Activated CD4-positive, alpha-beta T cell treated with anti-CD3 and anti-CD28 coated beads for 24 hours (primary cell): ENCODE data around the gene NBL1.

Source experiments
- DNase-seq, 2 donors: peaks; one replicate each; pipeline ENCODE4 v3.0.0-alpha.2; 2020; ENCODE audit warnings: low read depth in 2 of 2

NBL1 gene

DNA sequence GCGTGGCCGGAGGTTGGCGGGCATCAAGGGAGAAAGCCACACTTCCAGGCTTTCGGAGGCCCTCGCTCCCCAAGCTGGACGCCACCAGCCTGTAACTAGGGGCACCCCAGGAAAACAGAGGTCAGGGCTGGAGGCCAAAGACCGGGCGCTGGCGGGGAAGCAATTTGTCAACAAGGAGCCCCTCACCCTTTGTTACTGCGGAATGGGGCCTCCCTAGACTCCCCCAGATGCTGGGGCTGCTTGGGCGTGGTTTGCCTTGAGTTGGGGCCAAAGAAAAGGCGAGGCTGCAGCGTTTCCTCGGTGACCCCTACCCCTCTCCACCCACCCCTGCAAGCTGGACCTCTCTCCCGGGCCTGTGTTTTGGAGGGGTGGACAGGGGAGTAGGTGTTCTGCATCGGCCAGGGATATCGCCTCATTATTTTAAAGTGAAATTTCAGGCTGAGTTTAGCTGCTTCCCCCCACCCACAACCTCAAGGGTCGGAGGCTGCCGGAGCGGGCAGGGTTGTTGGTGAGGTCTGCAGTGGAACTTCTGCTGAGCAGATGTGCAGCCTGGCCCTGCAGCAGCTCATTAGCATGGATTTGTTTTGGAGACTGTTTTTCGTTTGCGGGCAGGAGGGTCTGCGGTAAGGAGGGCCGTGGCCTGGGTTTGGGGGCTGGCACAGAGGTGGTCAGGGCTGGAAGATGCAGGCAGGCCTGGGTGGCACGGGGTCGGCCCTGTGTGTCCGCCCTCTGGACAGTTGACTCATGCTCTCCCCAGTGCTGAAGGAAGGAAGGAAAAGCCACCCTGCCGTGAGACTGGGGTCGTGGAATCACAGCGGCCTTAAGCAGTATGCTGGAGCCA lies 1.5 kb downstream of the NBL1 start:
- no peak for DNase-seq

DNA sequence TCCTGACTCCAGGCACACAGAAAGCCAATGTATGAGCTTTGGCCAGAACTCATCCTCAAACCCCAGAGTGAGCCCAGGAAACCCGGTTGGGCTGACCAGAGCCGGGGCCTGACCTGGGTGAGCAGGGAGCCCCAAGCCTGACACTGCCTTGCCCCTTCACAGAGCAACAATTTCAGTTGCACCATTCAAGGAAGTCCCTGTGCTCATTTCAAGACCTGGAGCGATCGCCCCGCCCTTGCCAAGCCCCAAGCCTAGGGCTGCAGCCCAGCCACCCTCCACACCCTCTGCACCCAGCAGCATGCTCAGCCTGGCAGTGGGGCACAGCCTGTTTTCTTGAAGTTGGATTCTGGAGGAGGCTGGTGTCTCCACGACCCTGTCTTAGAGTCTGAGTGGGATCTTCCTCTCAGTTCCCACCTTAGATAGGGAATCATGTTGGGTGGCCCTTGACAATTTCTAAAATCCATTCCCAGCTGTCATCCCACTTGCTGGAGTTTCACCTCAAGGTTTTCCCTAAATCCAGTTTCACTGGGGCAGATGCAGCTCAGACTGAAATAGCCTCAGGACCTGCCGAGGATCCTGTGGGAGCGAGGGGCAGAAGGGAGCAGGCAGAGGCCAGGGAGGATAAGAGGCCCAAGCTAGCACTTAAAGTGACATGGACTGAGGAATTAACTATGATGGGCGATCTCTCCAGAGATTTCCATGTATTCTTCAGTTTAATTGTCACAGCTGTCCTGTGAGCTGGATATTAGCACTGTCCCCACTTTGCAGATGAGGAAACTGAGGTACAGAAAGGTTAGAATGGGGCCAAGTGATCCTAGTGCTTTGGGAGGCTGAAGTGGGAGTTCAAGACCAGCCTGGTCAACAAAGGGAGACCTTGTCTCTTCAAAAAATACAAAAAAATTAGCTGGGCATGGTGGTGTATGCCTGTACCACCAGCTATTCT lies 2.5 kb downstream of the NBL1 start:
- no peak for DNase-seq

DNA sequence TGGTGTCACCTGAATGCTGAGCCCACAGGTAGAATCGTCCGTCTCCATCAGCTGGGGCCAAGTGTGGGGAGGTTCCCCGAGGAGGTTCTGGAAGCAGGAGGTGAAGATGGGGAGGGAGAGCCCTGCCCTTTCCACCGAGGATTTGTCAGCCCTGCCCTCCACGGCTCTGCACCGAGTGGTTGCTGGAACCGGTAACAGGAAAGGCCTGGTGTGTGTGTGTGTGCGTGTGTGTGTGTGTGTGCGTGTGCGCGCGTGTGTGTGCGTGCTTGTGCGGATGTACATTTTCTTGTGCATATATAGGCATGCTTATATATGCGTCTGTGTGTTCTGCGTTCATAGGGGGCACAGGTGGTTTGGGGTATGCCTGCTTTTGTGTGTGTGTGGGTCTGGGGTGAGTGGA lies 3.5 kb downstream of the NBL1 start:
- no peak for DNase-seq

DNA sequence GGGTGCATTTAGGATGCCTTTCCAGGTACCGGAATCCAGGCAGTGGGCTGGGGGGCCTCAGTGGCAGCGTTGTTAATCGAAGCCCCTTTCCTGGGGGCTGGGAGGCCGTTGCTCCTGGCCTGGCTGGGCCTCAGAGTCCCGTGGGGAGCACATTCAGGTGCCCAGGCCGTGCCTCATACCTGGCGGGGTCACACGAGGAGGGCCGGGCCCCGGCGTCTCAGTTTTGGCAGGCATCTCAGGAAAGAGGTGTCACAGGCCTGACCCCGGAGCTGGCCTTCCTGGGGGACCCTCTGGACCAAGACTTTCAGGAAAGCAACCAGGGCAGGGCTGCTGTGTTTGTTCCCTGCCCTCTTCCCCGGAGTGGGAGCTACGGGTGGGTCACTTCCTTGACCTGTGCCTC lies 4.1 kb downstream of the NBL1 start:
- no peak for DNase-seq

DNA sequence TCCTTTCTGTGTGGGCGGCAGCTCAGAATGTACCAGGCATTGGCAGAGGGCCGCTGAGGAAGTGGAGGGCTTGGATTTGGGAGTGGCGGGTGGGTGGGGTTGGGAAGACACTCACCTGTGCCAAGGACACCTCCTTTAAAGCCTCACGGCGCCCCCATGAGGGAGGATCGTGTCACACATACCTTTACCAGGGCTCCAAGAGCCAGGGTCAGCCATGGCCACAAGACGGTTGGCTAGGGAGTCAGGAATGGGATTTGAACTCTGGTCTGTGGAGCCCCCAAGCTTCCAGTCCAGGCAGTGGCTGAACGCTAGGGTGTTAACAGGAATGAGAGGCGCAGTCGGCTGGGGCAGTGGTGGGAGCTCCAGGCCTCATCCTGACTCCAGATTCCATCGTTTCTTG lies 4.6 kb downstream of the NBL1 start:
- no peak for DNase-seq

DNA sequence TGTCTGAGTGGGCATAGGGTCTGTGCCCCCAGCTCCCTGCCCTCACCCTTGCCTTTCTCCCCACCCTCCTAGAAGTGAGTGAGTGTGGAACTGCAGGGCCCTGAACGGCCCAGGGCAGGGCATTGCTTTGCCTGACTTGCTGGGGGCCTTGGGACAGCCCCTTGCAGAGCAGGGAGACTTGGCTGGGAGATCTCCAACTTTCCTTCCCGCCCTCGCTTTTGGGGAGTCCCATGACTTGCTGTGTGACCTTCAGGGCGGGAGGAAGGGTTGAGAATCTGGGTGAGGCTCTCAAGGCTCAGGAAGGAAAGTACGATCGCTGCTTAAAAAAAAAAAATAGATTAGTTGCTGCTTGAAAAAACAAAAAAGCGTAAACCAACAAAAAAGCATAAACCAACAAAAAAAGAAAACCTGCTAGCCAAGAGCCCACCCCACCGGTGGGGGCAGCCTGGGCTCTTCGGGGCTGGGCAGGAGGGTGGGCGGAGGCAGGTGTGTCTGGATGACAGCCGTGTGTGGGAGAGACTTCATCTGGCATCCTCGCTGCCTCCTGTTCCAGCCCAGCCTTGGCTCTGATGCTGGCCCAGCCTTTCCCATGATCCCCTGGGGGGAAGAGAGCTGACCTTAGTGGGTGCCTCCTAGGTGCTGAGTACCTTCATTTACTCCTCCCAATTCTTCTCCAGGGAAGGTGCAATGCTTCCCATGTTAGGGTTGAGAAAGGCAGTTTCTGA lies 6.5 kb downstream of the NBL1 start:
- no peak for DNase-seq

DNA sequence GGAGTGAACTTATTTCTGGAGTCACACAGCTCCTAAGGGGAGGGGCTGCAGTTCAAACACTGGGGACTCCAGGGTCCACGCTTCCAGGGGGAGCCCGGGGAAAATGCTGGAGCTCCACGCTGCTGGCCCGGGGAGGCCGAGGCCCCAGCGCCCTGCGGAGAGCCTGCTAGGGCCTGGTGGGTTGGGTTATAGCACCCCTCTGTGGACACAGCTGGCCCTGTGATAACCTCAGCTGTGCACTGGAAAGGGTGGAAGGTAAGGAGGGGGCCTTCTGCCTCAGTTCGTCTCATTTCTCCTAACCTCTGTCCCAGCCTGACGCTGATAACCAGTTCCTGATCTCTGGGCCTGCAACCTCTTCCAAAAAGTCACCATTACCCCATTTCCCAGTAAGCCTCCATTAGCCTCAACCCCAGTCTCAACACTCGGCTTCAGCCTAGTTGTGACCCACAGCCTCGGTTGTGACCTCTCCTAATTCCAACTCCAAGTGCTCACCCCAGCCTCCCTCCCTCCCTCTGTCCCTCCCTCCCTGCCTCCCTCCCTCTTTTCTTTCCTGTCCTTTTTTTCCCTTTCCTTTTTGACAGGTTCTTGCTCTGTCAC lies 7.1 kb downstream of the NBL1 start:
- DNase-seq: no peak

DNA sequence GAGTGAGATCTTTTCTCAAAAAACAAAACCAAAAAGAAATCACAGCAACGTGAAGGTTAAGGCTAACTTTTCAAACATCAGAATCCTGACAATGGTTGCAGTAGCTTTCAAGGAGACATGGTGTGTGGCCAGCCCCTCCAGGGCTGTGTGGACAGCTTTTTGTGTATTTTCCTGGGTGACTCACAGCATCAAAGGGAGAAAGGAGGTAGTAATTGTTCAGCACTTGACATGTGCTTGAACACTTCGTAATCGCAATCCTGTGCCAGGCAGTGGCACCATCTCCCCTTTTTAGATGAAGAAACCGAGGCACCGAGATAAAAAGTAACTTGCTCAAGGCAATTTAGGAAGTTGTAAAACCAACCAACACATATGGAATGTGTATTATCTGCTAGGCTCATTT lies 10.3 kb downstream of the NBL1 start:
- no peak for DNase-seq

DNA sequence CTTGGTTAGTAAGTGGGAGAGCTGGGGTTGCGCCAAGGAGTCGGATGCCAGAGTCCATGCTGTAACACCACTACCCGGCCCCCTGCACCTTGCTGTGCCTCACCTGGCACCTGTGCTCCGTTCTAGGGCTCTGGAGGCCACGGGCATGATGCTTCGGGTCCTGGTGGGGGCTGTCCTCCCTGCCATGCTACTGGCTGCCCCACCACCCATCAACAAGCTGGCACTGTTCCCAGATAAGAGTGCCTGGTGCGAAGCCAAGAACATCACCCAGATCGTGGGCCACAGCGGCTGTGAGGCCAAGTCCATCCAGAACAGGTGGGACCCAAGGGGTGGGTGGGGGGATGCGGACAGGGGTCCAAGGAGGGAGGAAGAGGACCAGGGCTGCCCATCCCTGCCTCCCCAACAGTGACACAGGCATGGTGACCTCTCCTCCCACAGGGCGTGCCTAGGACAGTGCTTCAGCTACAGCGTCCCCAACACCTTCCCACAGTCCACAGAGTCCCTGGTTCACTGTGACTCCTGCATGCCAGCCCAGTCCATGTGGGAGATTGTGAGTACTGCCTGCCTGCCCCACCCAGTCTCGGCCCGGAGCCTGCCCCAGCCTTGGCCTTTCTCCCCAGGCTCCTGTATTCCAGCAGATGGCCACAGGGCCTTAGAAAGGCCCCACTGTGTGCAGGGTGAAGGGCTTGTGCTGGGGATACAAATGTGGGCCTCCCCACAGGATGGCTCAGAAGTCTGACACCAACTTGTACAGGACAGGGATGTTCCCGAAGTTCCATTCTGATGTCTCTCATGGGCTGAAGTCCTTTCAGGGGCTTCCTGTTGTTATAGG lies 11.0 kb downstream of the NBL1 start:
- no peak for DNase-seq

DNA sequence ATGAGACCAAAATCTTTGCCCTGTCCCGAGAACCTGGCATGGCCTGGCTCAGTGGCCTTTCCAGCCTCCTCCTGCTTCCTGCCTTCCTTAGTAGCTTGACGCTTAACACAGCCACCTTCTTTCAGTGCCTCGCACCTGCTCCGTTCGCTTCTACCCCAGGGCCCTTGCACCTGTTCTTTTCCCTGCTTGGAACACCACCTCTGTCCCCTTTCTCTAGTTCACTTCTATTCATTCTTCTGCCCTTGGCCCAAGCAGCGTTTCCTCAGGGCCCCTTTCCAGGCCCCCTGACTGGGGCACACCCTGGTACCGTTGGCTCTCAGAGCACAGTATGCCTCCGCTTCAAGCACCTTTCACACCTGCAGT lies 11.6 kb downstream of the NBL1 start:
- no peak for DNase-seq

DNA sequence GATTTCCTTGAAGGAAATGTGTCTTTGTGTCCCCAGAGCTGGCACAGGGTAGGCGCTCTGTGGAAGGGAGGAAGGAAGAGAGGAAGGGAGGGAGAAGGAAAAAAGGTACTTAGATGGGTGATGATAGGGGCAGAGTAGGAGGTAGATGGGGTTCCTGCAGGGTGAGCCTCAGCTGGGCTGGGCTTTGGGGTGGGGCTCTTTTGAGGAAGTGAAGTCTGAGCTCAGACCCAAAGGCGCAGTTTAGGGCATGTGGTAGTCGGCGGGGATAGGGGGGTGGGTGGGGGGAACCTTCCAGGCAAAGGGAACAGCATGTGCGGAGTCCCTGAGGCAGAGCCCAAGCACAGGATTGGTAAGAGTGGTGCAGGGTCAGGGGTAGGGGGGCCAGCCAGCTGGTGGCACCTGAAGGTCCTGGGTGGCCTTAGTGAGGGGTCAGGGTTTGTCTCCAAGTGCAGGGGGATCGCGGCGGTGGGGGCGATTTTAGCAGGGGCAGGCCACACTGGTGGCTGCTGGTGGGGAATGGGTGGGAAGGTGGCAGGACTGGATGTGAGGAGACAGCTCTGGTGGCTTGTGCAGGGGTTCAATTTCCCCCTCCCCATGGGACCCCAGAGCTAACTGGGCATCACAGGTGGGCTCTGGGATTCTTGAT lies 12.1 kb downstream of the NBL1 start:
- no peak for DNase-seq

DNA sequence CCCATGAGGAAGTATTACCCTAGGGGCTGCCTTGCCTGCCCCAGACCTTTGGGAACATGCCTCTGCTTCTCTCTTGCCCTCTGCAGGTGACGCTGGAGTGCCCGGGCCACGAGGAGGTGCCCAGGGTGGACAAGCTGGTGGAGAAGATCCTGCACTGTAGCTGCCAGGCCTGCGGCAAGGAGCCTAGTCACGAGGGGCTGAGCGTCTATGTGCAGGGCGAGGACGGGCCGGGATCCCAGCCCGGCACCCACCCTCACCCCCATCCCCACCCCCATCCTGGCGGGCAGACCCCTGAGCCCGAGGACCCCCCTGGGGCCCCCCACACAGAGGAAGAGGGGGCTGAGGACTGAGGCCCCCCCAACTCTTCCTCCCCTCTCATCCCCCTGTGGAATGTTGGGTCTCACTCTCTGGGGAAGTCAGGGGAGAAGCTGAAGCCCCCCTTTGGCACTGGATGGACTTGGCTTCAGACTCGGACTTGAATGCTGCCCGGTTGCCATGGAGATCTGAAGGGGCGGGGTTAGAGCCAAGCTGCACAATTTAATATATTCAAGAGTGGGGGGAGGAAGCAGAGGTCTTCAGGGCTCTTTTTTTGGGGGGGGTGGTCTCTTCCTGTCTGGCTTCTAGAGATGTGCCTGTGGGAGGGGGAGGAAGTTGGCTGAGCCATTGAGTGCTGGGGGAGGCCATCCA lies 12.8 kb downstream of the NBL1 start:
- DNase-seq: no peak

DNA sequence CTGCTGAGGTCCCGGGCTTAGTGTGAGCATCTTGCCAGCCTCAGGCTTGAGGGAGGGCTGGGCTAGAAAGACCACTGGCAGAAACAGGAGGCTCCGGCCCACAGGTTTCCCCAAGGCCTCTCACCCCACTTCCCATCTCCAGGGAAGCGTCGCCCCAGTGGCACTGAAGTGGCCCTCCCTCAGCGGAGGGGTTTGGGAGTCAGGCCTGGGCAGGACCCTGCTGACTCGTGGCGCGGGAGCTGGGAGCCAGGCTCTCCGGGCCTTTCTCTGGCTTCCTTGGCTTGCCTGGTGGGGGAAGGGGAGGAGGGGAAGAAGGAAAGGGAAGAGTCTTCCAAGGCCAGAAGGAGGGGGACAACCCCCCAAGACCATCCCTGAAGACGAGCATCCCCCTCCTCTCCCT lies 13.4 kb downstream of the NBL1 start:
- no peak for DNase-seq

DNA sequence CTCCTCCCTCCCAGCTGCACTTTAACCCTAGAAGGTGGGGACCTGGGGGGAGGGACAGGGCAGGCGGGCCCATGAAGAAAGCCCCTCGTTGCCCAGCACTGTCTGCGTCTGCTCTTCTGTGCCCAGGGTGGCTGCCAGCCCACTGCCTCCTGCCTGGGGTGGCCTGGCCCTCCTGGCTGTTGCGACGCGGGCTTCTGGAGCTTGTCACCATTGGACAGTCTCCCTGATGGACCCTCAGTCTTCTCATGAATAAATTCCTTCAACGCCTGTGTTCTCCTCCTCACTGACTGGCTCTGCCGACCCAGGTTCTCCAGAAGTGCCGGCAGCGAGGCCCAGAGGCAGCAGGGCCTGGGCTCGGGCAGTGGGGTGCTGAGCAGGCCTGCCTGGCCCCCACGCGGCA lies 14.1 kb downstream of the NBL1 start:
- no peak for DNase-seq

DNA sequence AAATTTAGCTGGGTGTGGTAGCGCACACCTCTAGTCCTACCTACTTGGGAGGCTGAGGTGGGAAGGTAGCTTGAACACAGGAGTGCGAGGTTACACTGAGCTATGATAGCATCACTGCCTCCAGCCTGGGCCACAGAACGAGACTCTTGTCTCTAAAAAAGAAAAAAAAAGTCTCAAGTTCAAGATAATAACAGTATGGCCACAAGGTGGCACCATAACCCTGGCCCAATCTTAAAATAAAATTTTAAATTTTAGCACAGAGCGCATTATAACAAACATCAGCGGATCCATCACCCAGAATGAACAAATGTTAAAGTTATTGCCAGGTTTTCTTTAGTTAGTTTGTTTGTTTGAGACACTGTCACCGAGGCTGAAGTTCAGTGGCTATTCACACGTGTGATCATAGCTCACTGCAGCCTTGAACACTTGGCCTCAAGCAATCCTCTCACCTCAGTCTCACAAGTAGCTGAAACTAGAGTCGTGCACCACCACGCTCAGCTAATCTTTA lies 17.7 kb downstream of the NBL1 start:
- DNase-seq: peak in 1 of 2 donors; percentile 24

DNA sequence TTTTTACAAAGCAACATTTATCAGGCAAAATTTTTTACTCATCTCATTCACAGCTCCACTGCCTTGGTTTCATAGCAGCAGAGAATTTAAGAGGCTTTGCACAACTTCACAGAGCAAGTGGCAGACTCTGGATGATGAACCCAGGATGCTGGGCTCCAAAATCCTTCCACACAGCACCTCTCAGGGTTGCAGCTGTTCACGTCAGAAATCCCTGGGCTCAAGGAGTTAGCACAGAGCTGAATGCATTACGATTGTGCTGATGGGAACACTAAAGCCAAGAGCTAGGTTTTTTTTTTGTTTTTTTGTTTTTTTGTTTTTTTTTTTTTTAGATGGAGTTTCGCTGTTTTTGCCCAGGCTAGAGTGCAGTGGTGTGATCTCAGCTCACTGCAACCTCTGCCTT lies 18.2 kb downstream of the NBL1 start:
- no peak for DNase-seq

DNA sequence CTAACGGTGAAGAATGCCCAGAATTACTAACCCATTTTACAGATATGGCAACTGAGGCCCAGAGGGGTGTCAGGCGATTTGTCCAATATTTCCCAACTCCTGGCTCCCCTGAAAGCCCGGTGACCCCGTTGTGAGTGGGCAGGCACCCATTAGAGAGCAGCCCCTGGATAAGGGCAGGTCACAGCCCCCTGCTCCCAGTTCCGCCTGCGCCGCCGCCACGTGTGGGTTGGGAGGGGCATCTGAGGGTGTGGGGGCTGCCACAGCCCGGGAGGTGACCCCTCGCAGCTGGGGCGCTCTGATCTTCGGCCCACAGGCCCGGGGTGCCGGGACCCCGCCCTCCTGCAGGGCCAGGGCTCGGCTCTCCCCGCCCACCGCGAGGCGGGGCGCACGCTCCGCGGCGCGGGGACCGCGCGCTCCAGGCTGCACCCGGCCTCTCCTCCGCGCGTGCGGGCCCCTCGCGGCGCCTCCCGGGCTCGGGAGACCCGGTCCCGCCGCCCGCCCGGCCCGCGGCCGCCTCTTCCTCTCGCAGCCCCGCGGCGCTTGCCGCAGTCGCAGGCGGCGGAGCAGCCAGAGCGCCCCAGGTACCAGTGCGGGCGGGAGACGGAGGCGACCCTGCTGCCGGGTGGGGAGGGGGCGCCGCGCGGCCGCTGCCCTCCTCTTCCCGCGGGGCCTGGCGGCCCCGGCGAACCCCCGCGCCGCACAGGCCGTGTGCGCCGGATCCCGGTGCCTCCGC lies 20.5 kb downstream of the NBL1 start, which contains the start of gene HTR6:
Gene HTR6 (plus strand): TSS at position 423 of the 733 bp plus-strand sequence. CDS start 879 bp downstream, outside the sequence.
- DNase-seq: no peak

DNA sequence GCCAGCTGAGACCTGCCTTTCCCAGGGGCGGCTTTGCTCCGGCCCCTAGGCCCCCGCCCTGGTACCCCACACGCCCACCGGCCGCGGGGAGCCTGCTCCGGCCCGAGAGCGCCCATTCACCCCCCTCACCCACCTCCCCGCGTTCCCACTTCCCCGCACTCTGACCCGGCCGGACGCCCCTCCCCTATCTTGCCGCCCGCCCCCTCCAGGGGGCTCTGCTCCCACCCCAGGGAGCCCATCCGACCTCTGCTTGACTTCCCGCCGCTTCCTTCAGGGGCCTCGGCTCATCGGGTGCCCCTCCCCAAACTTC lies 21.0 kb downstream of the NBL1 start:
- DNase-seq: no peak
